Measurements from ENCODE around the gene PAX3. TPM values are rescaled to one million over a fixed set of nuclear protein-coding genes. Genes with fewer than 3 reads are reported as not detected.

PAX3 gene
- total RNA-seq, 4 donors from 2014 or later, result 2.7 to 4.5 (median 3.6) TPM

DNA sequence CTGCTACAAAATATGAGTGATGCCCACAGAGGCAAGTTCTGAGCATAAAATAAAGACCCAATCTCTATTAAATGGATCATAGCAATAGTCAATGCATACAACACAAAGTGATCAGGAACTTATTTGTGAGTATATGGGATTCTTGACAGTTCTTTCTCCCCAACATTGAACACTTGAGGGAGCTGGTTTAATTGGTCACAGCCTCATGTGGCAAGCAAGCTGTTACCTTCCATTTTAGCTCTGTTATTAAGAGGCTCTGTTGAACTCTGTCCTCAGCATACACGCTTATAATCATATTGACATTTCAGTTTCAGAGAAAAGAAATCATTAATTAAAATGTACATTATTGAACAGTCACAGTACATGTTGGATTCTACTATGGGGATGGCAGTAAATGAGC lies 37.6 kb upstream of the PAX3 start:
- no peaks in the 10 kb centered on the region for H3K36me3 ChIP-seq
- no peaks in the 10 kb centered on the region for H3K4me1 ChIP-seq
- no peaks in the 10 kb centered on the region for H3K9me3 ChIP-seq
- H3K27ac ChIP-seq, result no peak overlapping the region
- no peak for DNase-seq
- TF ChIP-seq, protein P1, sequence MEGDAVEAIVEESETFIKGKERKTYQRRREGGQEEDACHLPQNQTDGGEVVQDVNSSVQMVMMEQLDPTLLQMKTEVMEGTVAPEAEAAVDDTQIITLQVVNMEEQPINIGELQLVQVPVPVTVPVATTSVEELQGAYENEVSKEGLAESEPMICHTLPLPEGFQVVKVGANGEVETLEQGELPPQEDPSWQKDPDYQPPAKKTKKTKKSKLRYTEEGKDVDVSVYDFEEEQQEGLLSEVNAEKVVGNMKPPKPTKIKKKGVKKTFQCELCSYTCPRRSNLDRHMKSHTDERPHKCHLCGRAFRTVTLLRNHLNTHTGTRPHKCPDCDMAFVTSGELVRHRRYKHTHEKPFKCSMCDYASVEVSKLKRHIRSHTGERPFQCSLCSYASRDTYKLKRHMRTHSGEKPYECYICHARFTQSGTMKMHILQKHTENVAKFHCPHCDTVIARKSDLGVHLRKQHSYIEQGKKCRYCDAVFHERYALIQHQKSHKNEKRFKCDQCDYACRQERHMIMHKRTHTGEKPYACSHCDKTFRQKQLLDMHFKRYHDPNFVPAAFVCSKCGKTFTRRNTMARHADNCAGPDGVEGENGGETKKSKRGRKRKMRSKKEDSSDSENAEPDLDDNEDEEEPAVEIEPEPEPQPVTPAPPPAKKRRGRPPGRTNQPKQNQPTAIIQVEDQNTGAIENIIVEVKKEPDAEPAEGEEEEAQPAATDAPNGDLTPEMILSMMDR (IDR thresholded peaks at IDR 0.05 in 4 of 5, conservative IDR thresholded peaks at IDR 0.05 in 1 of 5), result no peak
- TF ChIP-seq POLR2A (IDR thresholded peaks at IDR 0.05), result no peak
- in situ Hi-C loops (cut with MboI; ENCODE audit: low sequenced_read_pairs in 4 of 4) (no loop called here), intact Hi-C loops (cut with DNase I; ENCODE audit: low total_unique reads) (no loop called here)
- H3K27me3 ChIP-seq, result no peaks in the 10 kb centered on the region
- ATAC-seq, result no peak
- H3K4me3 ChIP-seq, result no peak overlapping the region

DNA sequence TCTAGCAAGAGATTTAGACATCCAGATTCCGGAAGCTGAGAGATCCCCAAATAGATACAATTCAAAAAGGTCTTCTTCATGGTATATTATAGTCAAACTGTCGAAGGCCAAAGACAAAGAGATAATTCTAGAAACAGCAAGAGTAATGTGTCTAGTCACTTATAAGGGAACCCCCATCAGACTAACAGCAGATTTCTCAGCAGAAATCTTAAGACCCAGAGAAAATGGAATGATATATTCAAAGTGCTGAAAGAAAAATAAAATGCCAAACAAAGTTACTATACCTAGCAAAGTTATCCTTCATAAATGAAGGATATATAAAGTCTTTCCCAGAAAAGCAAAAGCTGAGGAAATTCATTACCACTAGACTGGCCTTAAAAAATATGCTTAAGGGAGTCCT lies 36.1 kb upstream of the PAX3 start:
- intact Hi-C loops (cut with DNase I; ENCODE audit: low total_unique reads), result no loop called here
- H3K9me3 ChIP-seq, result peaks cover 0 to under 1% (median 0%) of the 10 kb centered on the region in 3 donors

DNA sequence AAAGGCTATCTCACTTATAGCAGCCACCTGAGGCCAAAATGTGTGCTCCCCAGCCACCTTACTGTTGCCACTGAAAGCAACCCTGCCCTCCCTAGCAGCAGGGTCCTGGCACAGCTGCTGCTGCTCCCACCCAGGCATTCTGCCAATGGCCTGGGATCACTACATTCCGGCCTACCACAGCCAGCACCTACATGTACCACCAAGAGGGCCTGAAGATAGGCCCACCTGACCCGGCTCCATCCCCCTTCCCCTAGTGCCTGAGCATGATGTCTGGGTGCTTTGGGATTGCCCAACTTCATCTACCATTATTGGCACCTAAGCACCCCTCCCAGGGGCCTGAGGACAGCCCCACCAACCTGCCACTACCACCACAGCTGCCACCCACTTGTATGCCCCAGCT lies 34.6 kb upstream of the PAX3 start:
- Histone ChIP-seq H3K4me3 (no peak overlapping the region), H3K36me3 (no peaks in the 10 kb centered on the region), H3K4me1 (no peaks in the 10 kb centered on the region), H3K9me3 (peaks cover 0 to 4% (median 0%) of the 10 kb centered on the region in 3 donors), H3K27me3 (no peaks in the 10 kb centered on the region), H3K27ac (no peak overlapping the region)
- TF ChIP-seq, protein P1 (IDR thresholded peaks at IDR 0.05 in 4 of 5, conservative IDR thresholded peaks at IDR 0.05 in 1 of 5), result no peak
- TF ChIP-seq POLR2A (IDR thresholded peaks at IDR 0.05), result no peak
- ATAC-seq, result no peak
- intact Hi-C loops (cut with DNase I; ENCODE audit: low total_unique reads) (no loop called here), in situ Hi-C loops (cut with MboI; ENCODE audit: low sequenced_read_pairs in 4 of 4) (no loop called here)
- DNase-seq, result no peak

More for the DNA sequence above, 36.1 kb upstream of the PAX3 start:
- Histone ChIP-seq H3K27ac (no peak overlapping the region), H3K27me3 (no peaks in the 10 kb centered on the region), H3K36me3 (no peaks in the 10 kb centered on the region), H3K4me3 (no peak overlapping the region), H3K4me1 (no peaks in the 10 kb centered on the region)
- TF ChIP-seq, protein P1 (IDR thresholded peaks at IDR 0.05 in 4 of 5, conservative IDR thresholded peaks at IDR 0.05 in 1 of 5), result no peak
- no peak for TF ChIP-seq POLR2A (IDR thresholded peaks at IDR 0.05)
- no peak for DNase-seq
- in situ Hi-C loops (cut with MboI; ENCODE audit: low sequenced_read_pairs in 4 of 4), result no loop called here
- ATAC-seq, result no peak

DNA sequence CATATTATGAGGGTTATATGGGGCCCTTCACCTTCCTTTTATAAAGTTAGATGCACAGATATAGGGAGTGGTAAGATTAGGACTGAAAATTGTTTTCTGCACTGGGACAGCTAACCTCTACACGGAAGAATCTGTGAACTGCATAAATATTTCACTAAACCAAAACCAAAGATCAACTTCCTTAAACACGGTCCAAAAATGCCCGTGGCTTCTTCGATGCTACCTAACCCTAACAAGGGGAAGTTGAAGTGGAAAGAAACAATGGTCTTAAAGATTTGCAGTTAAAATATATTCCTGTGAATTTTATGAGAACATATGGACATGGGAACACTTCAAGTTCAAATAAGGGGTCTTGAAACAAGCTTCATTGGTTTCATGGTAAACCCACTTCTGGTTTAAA lies 33.3 kb upstream of the PAX3 start:
- intact Hi-C loops (cut with DNase I; ENCODE audit: low total_unique reads) (no loop called here), in situ Hi-C loops (cut with MboI; ENCODE audit: low sequenced_read_pairs in 4 of 4) (no loop called here)
- no peak overlapping the region for H3K27ac ChIP-seq
- H3K4me1 ChIP-seq, result no peaks in the 10 kb centered on the region
- no peak for ATAC-seq
- H3K36me3 ChIP-seq, result no peaks in the 10 kb centered on the region
- H3K9me3 ChIP-seq, result peaks cover 0 to 4% (median 0%) of the 10 kb centered on the region in 3 donors
- no peaks in the 10 kb centered on the region for H3K27me3 ChIP-seq
- H3K4me3 ChIP-seq, result no peak overlapping the region
- TF ChIP-seq POLR2A (IDR thresholded peaks at IDR 0.05), result no peak
- TF ChIP-seq, protein P1 (IDR thresholded peaks at IDR 0.05 in 4 of 5, conservative IDR thresholded peaks at IDR 0.05 in 1 of 5), result no peak
- no peak for DNase-seq

DNA sequence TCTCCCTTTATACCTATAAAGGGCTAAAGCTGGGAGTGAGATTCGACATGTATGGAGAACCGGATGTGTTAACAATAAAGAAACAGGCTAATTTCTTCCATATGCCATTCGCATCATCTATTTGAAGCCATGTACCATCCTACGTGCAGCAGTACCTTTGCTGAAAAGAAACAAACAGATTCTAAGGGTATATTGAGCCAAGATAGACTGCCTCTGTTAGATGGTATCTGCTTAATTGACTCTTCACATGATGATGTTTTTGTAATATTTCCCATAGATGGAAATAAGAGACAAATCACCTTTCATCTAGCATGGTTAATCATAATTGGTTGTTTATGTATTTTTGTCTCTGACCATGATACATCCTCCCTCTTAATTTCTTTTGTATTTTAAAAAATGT lies 32.1 kb upstream of the PAX3 start:
- no peak for DNase-seq
- Histone ChIP-seq H3K27me3 (no peaks in the 10 kb centered on the region), H3K4me3 (no peak overlapping the region), H3K4me1 (no peaks in the 10 kb centered on the region), H3K27ac (no peak overlapping the region), H3K9me3 (peaks cover 0 to 4% (median 0%) of the 10 kb centered on the region in 3 donors), H3K36me3 (no peaks in the 10 kb centered on the region)
- ATAC-seq, result no peak
- TF ChIP-seq, protein P1 (IDR thresholded peaks at IDR 0.05 in 4 of 5, conservative IDR thresholded peaks at IDR 0.05 in 1 of 5), result no peak
- TF ChIP-seq POLR2A (IDR thresholded peaks at IDR 0.05), result no peak
- intact Hi-C loops (cut with DNase I; ENCODE audit: low total_unique reads), result no loop called here
- in situ Hi-C loops (cut with MboI; ENCODE audit: low sequenced_read_pairs in 4 of 4), result no loop called here
